NCI-H1694 treated with DMSO at 0.1 percent for 48 hours (cell line): Measurements from ENCODE around the gene SUN5.

Experiments used
- DNase-seq: peaks from one replicate; lab custom pipeline; 2025; lab: John Stamatoyannopoulos, UW

SUN5 gene

GRCh38 chr20:33026779-33027759, 22.8 kb upstream of the SUN5 start:
- no peak for DNase-seq

- DNase-seq = no peak
Measured at GRCh38 chr20:33026072-33026778, 22.0 kb upstream of the SUN5 start.

GRCh38 chr20:33025318-33025876, 21.2 kb upstream of the SUN5 start:
- DNase-seq = no peak

GRCh38 chr20:33024609-33025317, 20.5 kb upstream of the SUN5 start:
- no peak for DNase-seq

GRCh38 chr20:33024243-33024560, 20.0 kb upstream of the SUN5 start:
- DNase-seq = no peak

GRCh38 chr20:33023439-33024242, 19.4 kb upstream of the SUN5 start:
- DNase-seq = no peak

- DNase-seq = no peak
Measured at GRCh38 chr20:33022694-33023438, 18.6 kb upstream of the SUN5 start.

GRCh38 chr20:33022289-33022688, 18.1 kb upstream of the SUN5 start:
- no peak for DNase-seq

GRCh38 chr20:33021879-33022278, 17.6 kb upstream of the SUN5 start:
- DNase-seq = no peak

GRCh38 chr20:33020278-33021161, 16.3 kb upstream of the SUN5 start:
- DNase-seq = no peak

- DNase-seq = no peak
Measured at GRCh38 chr20:33019465-33020277, 15.4 kb upstream of the SUN5 start.

- no peak for DNase-seq
Measured at GRCh38 chr20:33018169-33018931, 14.1 kb upstream of the SUN5 start.

GRCh38 chr20:33017542-33017941, 13.3 kb upstream of the SUN5 start:
- DNase-seq = no peak

GRCh38 chr20:33016581-33017109, 12.4 kb upstream of the SUN5 start:
- DNase-seq = no peak

- no peak for DNase-seq
Measured at GRCh38 chr20:33015700-33016580, 11.7 kb upstream of the SUN5 start.

GRCh38 chr20:33015114-33015484, 10.9 kb upstream of the SUN5 start:
- DNase-seq = no peak
